ENCODE data around the gene PPP1R13L.

GRCh38 chr19:45348367-45349125 lies 56.3 kb downstream of the PPP1R13L start:
- no peak for TF ChIP-seq CTCF (IDR thresholded peaks at IDR 0.05 in 8 of 11, conservative IDR thresholded peaks at IDR 0.05 in 3 of 11)
- TF ChIP-seq POLR2AphosphoS5 (IDR thresholded peaks at IDR 0.05): peak in 1 of 3 donors; percentile 46
- TF ChIP-seq POLR2A (IDR thresholded peaks at IDR 0.05): no peak

Data from spleen (tissue), 7 donors.